A673 (cell line): ENCODE measurements around the gene TMEM174. TPM values are rescaled to one million over a fixed set of nuclear protein-coding genes. Genes with fewer than 3 reads are reported as not detected.

Experiments
- BruUV-seq: library from RNA; stranded (reverse); fragments of 400-500 nt; replicated peaks from 2 replicates; lab custom pipeline; 2021; lab: Mats Ljungman, UMichigan
- CTCF ChIA-PET: fragments of 300-600 bp; sonication (Branson Sonifier 250); formaldehyde crosslinking; loops from one replicate; lab custom pipeline; 2022; ENCODE audit warnings: antibody characterized with exemption; lab: Charles Lee
- POLR2A ChIA-PET: fragments of 300-600 bp; sonication (Branson Sonifier 250); formaldehyde crosslinking; loops from one replicate; lab custom pipeline; 2022; ENCODE audit warnings: antibody characterized with exemption; ENCODE audit not compliant: low non-redundant PET; lab: Charles Lee
- DNase-seq: peaks from one replicate; pipeline ENCODE4 v3.0.0-alpha.2; 2015; ENCODE audit warnings: low spot score
- H3K27ac ChIP-seq: fragments of 200-600 bp; sonication (generic); 2 replicates; pipeline ENCODE4 v1.5.1; 2016; ENCODE audit warnings: mixed run types, low read depth, mild to moderate bottlenecking, mixed read lengths, antibody characterized with exemption, low read length; ENCODE audit not compliant: poor library complexity, severe bottlenecking
- H3K27me3 ChIP-seq: fragments of 200-600 bp; sonication (generic); replicated peaks from 2 replicates; pipeline ENCODE4 v1.6.1; 2017; ENCODE audit warnings: mixed run types, low read depth, mild to moderate bottlenecking, mixed read lengths, antibody characterized with exemption, low read length; ENCODE audit not compliant: insufficient read depth, poor library complexity
- H3K36me3 ChIP-seq: fragments of 200-600 bp; sonication (generic); 2 replicates; pipeline ENCODE4 v1.6.1; 2016; ENCODE audit warnings: mixed run types, mild to moderate bottlenecking, mixed read lengths, antibody characterized with exemption, low read length; ENCODE audit not compliant: insufficient read depth, poor library complexity, severe bottlenecking
- H3K4me1 ChIP-seq: fragments of 200-600 bp; sonication (generic); 2 replicates; pipeline ENCODE4 v1.6.1; 2017; ENCODE audit warnings: mixed run types, mild to moderate bottlenecking, mixed read lengths, antibody characterized with exemption, low read length; ENCODE audit not compliant: insufficient read depth, poor library complexity, severe bottlenecking
- H3K4me3 ChIP-seq: fragments of 200-600 bp; sonication (generic); 2 replicates; pipeline ENCODE4 v1.5.1; 2016; ENCODE audit warnings: low read depth, mixed run types, mild to moderate bottlenecking, mixed read lengths, low read length; ENCODE audit not compliant: poor library complexity, severe bottlenecking
- H3K9me3 ChIP-seq: fragments of 200-600 bp; sonication (generic); 2 replicates; pipeline ENCODE4 v1.6.1; 2016; ENCODE audit warnings: mixed run types, low read depth, mild to moderate bottlenecking, mixed read lengths, antibody characterized with exemption, low read length; ENCODE audit not compliant: poor library complexity, severe bottlenecking
- EZH2 ChIP-seq: fragments of 200-600 bp; sonication (generic); IDR thresholded peaks from 2 replicates; pipeline ENCODE4 v1.6.1; 2017; ENCODE audit warnings: borderline replicate concordance, low read depth, mild to moderate bottlenecking, mixed read lengths, antibody characterized with exemption, low read length; ENCODE audit not compliant: poor library complexity, severe bottlenecking
- intact Hi-C: fragments of 100-400 bp; cut with micrococcal nuclease; formaldehyde crosslinking; loops from one replicate; pipeline ENCODE4 v1.10.0; 2022; ENCODE audit not compliant: unreplicated experiment
- total RNA-seq: library from RNA; stranded (reverse); gene quantifications from 2 replicates; pipeline ENCODE4 v1.2.3, GENCODE V29; 2021
- TF ChIP-seq, protein P1 (sequence below): fragments of 300-800, 200-600 bp; sonication (generic); conservative IDR thresholded peaks from 2 replicates; pipeline ENCODE4 v1.5.1; 2017; ENCODE audit warnings: low read depth, mild to moderate bottlenecking, antibody characterized with exemption, low read length, moderate library complexity, mixed read lengths

TMEM174 gene
- total RNA-seq, 1 experiment from 2014 or later: not detected

DNA sequence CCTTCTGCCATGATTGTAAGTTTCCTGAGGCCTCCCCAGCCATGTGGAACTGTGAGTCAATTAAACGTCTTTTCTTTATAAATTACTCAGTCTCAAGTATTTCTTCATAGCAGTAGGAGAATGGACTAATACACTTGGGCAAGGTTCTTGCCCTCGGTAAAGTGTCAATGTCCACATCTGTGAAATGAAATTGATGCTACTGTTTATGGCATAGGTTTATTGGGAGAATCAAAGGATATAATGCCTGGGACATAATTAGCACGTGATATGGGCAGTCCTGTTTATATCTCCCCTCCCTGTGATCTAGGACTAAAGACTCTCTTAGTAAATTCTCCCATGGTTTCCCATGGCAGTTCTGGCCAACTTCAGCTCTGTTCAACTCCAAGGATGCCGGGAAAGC lies 19.4 kb downstream of the TMEM174 start:
- Histone ChIP-seq H3K27ac (no peak overlapping the region), H3K9me3 (no peaks in the 10 kb centered on the region), H3K4me1 (no peaks in the 10 kb centered on the region), H3K27me3 (no peaks in the 10 kb centered on the region), H3K36me3 (no peaks in the 10 kb centered on the region), H3K4me3 (no peak overlapping the region)
- no TSS peak for BruUV-seq
- TF ChIP-seq EZH2: no peak
- TF ChIP-seq, protein P1, sequence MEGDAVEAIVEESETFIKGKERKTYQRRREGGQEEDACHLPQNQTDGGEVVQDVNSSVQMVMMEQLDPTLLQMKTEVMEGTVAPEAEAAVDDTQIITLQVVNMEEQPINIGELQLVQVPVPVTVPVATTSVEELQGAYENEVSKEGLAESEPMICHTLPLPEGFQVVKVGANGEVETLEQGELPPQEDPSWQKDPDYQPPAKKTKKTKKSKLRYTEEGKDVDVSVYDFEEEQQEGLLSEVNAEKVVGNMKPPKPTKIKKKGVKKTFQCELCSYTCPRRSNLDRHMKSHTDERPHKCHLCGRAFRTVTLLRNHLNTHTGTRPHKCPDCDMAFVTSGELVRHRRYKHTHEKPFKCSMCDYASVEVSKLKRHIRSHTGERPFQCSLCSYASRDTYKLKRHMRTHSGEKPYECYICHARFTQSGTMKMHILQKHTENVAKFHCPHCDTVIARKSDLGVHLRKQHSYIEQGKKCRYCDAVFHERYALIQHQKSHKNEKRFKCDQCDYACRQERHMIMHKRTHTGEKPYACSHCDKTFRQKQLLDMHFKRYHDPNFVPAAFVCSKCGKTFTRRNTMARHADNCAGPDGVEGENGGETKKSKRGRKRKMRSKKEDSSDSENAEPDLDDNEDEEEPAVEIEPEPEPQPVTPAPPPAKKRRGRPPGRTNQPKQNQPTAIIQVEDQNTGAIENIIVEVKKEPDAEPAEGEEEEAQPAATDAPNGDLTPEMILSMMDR: no peak
- ChIA-PET POLR2A (no interaction called here), CTCF (no interaction called here)
- intact Hi-C loops: no loop called here
- DNase-seq: no peak

DNA sequence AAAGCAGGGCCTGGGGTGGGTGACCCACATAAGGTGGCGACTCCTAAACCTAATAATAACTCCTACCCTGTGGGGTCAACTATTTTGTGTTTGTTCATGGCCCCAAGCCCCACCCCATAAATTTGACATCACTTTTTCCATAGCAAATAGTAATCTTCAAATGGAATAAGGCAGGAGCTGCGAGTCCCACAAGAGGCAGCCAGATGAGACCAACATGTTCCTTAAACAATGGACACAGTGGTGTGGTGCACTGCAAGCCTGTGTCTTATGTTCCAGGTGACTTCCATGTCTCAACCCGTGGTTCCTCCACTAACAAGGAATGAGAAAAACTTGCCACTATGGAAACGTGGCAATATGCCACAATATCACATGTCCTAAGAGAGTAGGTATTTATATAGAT lies 20.6 kb downstream of the TMEM174 start:
- no peak for DNase-seq
- ChIA-PET POLR2A (no interaction called here), CTCF (no interaction called here)
- Histone ChIP-seq H3K36me3 (no peaks in the 10 kb centered on the region), H3K27me3 (no peaks in the 10 kb centered on the region), H3K9me3 (no peaks in the 10 kb centered on the region), H3K4me1 (no peaks in the 10 kb centered on the region), H3K4me3 (no peak overlapping the region), H3K27ac (no peak overlapping the region)
- intact Hi-C loops: no loop called here
- TF ChIP-seq, protein P1: no peak
- no peak for TF ChIP-seq EZH2
- no TSS peak for BruUV-seq

GRCh38 chr5:73196201-73196600 lies 23.2 kb downstream of the TMEM174 start:
- no peak for DNase-seq
- no TSS peak for BruUV-seq
- no peaks in the 10 kb centered on the region for H3K4me1 ChIP-seq
- ChIA-PET CTCF (no interaction called here), POLR2A (no interaction called here)
- H3K9me3 ChIP-seq: no peaks in the 10 kb centered on the region
- no peak overlapping the region for H3K4me3 ChIP-seq
- no peak overlapping the region for H3K27ac ChIP-seq
- intact Hi-C loops: no loop called here
- H3K36me3 ChIP-seq: no peaks in the 10 kb centered on the region
- no peaks in the 10 kb centered on the region for H3K27me3 ChIP-seq
- no peak for TF ChIP-seq EZH2
- TF ChIP-seq, protein P1: no peak
